Kidney (tissue), 14 donors: ENCODE measurements around the gene RAD51B. TPM values are rescaled to one million over a fixed set of nuclear protein-coding genes. Genes with fewer than 3 reads are reported as not detected.
A peak's percentile ranks its signal among the peaks of the same experiment; 100 is the strongest.

Experiments used
- DNase-seq, 5 donors: peaks; one replicate each; pipeline ENCODE4 v3.0.0-alpha.2; 2013 to 2020
- FAIRE-seq: peaks from 2 replicates; lab custom pipeline; 2012; peaks lifted over from hg19 to GRCh38; lab: Jason Lieb, UNC
- H3K27ac ChIP-seq, 2 donors: one replicate each; pipeline ENCODE4 v1.7.0; 2013; ENCODE audit warnings: low read depth in 2 of 2, low read length in 2 of 2, inconsistent platforms in 1 of 2
- H3K27me3 ChIP-seq: one replicate; pipeline ENCODE4 v1.7.1; 2013; ENCODE audit warnings: low read length, inconsistent platforms; ENCODE audit not compliant: control insufficient read depth, insufficient read depth
- H3K36me3 ChIP-seq, 3 donors: one replicate each; pipeline versions ENCODE4 v1.7.0 to v1.7.1; 2013; ENCODE audit warnings: low read length in 3 of 3, control low read depth in 1 of 3, inconsistent platforms in 1 of 3; ENCODE audit not compliant: insufficient read depth in 3 of 3, control insufficient read depth in 2 of 3
- H3K4me1 ChIP-seq, 3 donors: one replicate each; pipeline versions ENCODE4 v1.7.0 to v1.7.1; 2013; ENCODE audit warnings: low read length in 3 of 3, inconsistent platforms in 1 of 3, low read depth in 1 of 3; ENCODE audit not compliant: control insufficient read depth in 2 of 3, insufficient read depth in 2 of 3
- H3K4me3 ChIP-seq, 3 donors: one replicate each; pipeline versions ENCODE4 v1.7.0 to v1.8.1; 2013; ENCODE audit warnings: low read length in 3 of 3, control low read depth in 1 of 3, inconsistent platforms in 1 of 3
- H3K9ac ChIP-seq, 3 donors: one replicate each; pipeline versions ENCODE4 v1.7.0 to v1.7.1; 2013; ENCODE audit warnings: low read length in 3 of 3, control low read depth in 1 of 3, inconsistent platforms in 1 of 3
- H3K9me3 ChIP-seq, 3 donors: one replicate each; pipeline versions ENCODE4 v1.7.0 to v1.7.1; 2013; ENCODE audit warnings: low read length in 3 of 3, control low read depth in 1 of 3, inconsistent platforms in 1 of 3; ENCODE audit not compliant: control insufficient read depth in 2 of 3, insufficient read depth in 1 of 3
- intact Hi-C: fragments of 100-400 bp; cut with DNase I; formaldehyde crosslinking; loops from one replicate; pipeline ENCODE4 v1.11.1; 2022
- polyA plus RNA-seq: library from polyadenylated mRNA; stranded (reverse); fragments of 350-450 nt; fragmentation: Illumina TruSeq; extraction: RNeasy Lipid Tissue Mini Kit (QIAGEN cat#74804); gene quantifications from one replicate; pipeline ENCODE4 v1.2.3, GENCODE V29; 2014; ENCODE audit warnings: low read depth, low replicate concordance; ENCODE audit not compliant: insufficient read depth
- total RNA-seq: library from RNA; stranded (reverse); fragmentation: NEBNext Ultra II Directional; extraction: Animal tissue kit (Norgen Biotek cat#: 25700); gene quantifications from one replicate; pipeline ENCODE4 v1.2.1, GENCODE V29; 2021
- TF ChIP-seq, protein P1 (sequence below): IDR thresholded peaks from 3 replicates; pipeline ENCODE4 v1.5.1; 2012; ENCODE audit warnings: mild to moderate bottlenecking, moderate library complexity, borderline replicate concordance; ENCODE audit not compliant: insufficient read depth; ENCODE audit errors: extremely low read depth
- donor health status: control.
- donor health status: control.
- donor health status: control.
- donor health status: control.
- donor health status: control.
- donor health status: DM: yes; HTN: yes; CAD: no.
- donor health status: Normal renal cell carcinoma (clear cell type).

The RAD51B gene
- total and polyA plus RNA-seq, 2 donors from 2014 or later: 6.9 to 18.0 TPM

DNA sequence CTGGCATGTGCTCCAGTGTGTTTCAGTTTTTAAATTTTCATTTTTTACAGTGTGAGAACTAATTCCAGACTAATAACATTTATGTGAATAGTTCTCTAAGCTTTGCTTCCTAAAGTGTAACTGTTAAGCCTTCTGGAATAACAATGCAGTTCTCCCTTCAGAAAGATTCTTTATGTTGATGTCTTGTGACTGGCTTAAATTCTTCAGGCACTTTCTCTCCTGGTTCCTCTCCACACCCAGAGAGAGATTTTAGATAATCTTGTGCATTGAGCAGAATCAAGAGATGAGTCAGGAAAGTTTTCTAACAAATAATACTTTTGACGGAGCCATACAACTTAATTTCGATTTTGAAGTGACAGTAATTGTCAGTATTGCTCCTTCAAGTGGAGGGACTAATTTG lies 118.5 kb downstream of the RAD51B start:
- Histone ChIP-seq H3K9me3 (no peaks in the 10 kb centered on the region), H3K36me3 (no peaks in the 10 kb centered on the region), H3K4me1 (peaks cover 15 to 19% (median 18%) of the 10 kb centered on the region in 3 donors), H3K27ac (no peak overlapping the region), H3K27me3 (no peaks in the 10 kb centered on the region), H3K4me3 (no peak overlapping the region), H3K9ac (no peak overlapping the region)
- no peak for FAIRE-seq
- TF ChIP-seq, protein P1, sequence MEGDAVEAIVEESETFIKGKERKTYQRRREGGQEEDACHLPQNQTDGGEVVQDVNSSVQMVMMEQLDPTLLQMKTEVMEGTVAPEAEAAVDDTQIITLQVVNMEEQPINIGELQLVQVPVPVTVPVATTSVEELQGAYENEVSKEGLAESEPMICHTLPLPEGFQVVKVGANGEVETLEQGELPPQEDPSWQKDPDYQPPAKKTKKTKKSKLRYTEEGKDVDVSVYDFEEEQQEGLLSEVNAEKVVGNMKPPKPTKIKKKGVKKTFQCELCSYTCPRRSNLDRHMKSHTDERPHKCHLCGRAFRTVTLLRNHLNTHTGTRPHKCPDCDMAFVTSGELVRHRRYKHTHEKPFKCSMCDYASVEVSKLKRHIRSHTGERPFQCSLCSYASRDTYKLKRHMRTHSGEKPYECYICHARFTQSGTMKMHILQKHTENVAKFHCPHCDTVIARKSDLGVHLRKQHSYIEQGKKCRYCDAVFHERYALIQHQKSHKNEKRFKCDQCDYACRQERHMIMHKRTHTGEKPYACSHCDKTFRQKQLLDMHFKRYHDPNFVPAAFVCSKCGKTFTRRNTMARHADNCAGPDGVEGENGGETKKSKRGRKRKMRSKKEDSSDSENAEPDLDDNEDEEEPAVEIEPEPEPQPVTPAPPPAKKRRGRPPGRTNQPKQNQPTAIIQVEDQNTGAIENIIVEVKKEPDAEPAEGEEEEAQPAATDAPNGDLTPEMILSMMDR: no peak
- no peak for DNase-seq
- intact Hi-C loops: loop anchor here (10.0 kb wide), 1 partner anchor 887 kb away; no protein-coding TSS in a partner anchor

- H3K4me1 ChIP-seq: peaks cover 12 to 25% (median 18%) of the 10 kb centered on the region in 3 donors
- TF ChIP-seq, protein P1: no peak
- no peaks in the 10 kb centered on the region for H3K9me3 ChIP-seq
- H3K27ac ChIP-seq: peak overlapping the region; percentile 30 to 85
- peak in 2 of 5 donors; percentile 69 to 71 for DNase-seq
- no peak overlapping the region for H3K9ac ChIP-seq
- no peaks in the 10 kb centered on the region for H3K36me3 ChIP-seq
- no peak overlapping the region for H3K4me3 ChIP-seq
- intact Hi-C loops: no loop called here
- no peak for FAIRE-seq
- no peaks in the 10 kb centered on the region for H3K27me3 ChIP-seq
These were observed 121.2 kb downstream of the RAD51B start for GRCh38 chr14:67940486-67941455.

GRCh38 chr14:67941456-67942018 lies 122.0 kb downstream of the RAD51B start:
- intact Hi-C loops: no loop called here
- Histone ChIP-seq H3K4me1 (peaks cover 12 to 25% (median 18%) of the 10 kb centered on the region in 3 donors), H3K9me3 (no peaks in the 10 kb centered on the region), H3K4me3 (no peak overlapping the region), H3K36me3 (no peaks in the 10 kb centered on the region), H3K27ac (peak overlapping the region; percentile 20 to 85), H3K27me3 (no peaks in the 10 kb centered on the region), H3K9ac (peak overlapping the region in 1 of 3 donors; percentile 41)
- FAIRE-seq (no peak), DNase-seq (peak in 2 of 5 donors; percentile 61 to 66)
- TF ChIP-seq, protein P1: no peak
